Esophagus squamous epithelium (tissue), 5 donors: ENCODE data around the gene RARA. TPM values are rescaled to one million over a fixed set of nuclear protein-coding genes. Genes with fewer than 3 reads are reported as not detected.

Source experiments
- DNase-seq: peaks from one replicate; lab custom pipeline; 2025; lab: John Stamatoyannopoulos, UW
- H3K27ac ChIP-seq, 4 donors: fragments of 200-600 bp; sonication (generic); one replicate each; pipeline ENCODE4 v1.5.1; 2016 to 2019; ENCODE audit warnings: mild to moderate bottlenecking in 1 of 4
- H3K27me3 ChIP-seq, 4 donors: fragments of 200-600 bp; sonication (generic); 1 replicate in 3 of 4; 2 replicates in 1 of 4; pipeline versions ENCODE4 v1.5.1 to v1.6.0; 2017 to 2021; ENCODE audit warnings: antibody characterized with exemption in 1 of 4
- H3K36me3 ChIP-seq, 3 donors: fragments of 200-600 bp; sonication (generic); one replicate each; pipeline ENCODE4 v1.5.1; 2016 to 2019
- H3K4me1 ChIP-seq, 3 donors: fragments of 200-600 bp; sonication (generic); one replicate each; pipeline ENCODE4 v1.5.1; 2017 to 2019
- H3K4me3 ChIP-seq, 4 donors: fragments of 200-600 bp; sonication (generic); 1 replicate in 3 of 4; 2 replicates in 1 of 4; pipeline ENCODE4 v1.5.1; 2016 to 2019; ENCODE audit warnings: mild to moderate bottlenecking in 2 of 4, moderate library complexity in 1 of 4
- H3K9me3 ChIP-seq, 3 donors: fragments of 200-600 bp; sonication (generic); one replicate each; pipeline ENCODE4 v1.5.1; 2016 to 2019
- POLR2A ChIP-seq, 4 donors: fragments of 450-650 bp; IDR thresholded peaks; one replicate each; pipeline ENCODE4 v1.6.1; 2017; ENCODE audit warnings: antibody characterized with exemption in 4 of 4, mild to moderate bottlenecking in 4 of 4, moderate library complexity in 3 of 4
- WGBS, 2 donors: methylation state at CpG; one replicate each; pipeline ENCODE4 v1.1.5; 2018; 5-methylcytosine and 5-hydroxymethylcytosine counted together
- intact Hi-C: fragments of 100-400 bp; cut with DNase I; formaldehyde crosslinking; loops from one replicate; pipeline ENCODE4 v1.15.0; 2022
- total RNA-seq, 4 donors: library from RNA; depleted of rRNA; stranded (reverse); fragments of >200 nt; gene quantifications; one replicate each; pipeline ENCODE4 v1.1.0, GENCODE V29; 2016
- TF ChIP-seq, protein P1 (sequence below), 6 experiments: fragments of 450-650 bp in 4 of 6; fragments of 200-600 bp in 2 of 6; sonication (generic) in 2 of 6; IDR thresholded peaks; one replicate each; pipeline ENCODE4 v1.5.1; 2016 to 2019; ENCODE audit warnings: antibody characterized with exemption in 6 of 6, mild to moderate bottlenecking in 4 of 6, moderate library complexity in 4 of 6
- donor health status: DM: yes; HTN: yes; CAD: no.

Gene RARA
- total RNA-seq, 4 donors from 2014 or later: 6.7 to 14.2 (median 10.8) TPM

DNA sequence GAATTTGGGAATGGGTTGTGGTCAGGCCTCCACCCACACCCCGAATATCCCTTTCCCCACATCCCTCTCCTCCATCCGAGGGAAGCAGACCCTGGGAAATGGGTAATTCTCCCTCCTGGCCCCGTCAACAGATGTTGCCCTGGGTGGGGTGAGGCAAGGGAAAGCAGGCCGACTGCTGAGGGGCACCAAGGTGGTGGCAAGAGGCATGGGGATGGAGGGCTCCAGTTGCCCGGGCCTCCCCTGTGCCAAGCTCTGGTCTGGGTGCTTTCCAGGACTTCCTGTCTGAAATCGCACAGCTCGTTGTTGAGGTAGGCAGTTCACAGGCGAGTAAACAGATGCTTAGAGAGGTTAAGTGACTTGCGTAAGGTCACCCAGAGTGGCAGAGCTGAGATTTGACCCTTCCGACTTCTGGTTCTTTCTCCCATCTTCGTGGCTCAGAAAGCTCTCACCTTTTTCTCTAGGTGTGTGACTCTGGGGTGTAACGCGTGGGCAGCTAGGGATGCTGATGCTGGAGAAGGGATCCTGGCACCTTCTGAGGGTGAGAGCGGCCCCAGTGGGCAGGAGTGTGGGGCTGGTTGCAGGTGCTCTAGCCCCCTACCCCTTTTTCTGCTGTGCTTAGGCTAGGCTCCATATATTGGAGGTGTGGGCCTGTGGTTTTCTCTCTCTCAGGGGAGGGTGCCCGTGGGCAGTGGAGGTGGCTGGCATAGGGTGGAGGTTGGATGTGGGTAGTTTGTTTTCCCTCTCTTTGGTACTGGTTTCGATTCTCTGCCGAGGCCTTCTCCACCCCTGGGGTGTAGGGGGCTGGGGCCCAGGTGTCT is 17.2 kb downstream of the RARA start:
- Histone ChIP-seq H3K27me3 (no peaks in the 10 kb centered on the region), H3K4me3 (peak overlapping the region in 1 of 4 donors; percentile 2), H3K4me1 (peaks cover 81 to 100% (median 95%) of the 10 kb centered on the region in 3 donors), H3K27ac (peak overlapping the region; percentile 2 to 94 (median 90)), H3K36me3 (peaks cover 0 to 4% (median 0%) of the 10 kb centered on the region in 3 donors), H3K9me3 (no peaks in the 10 kb centered on the region)
- no peak for DNase-seq
- intact Hi-C loops: no loop called here
- TF ChIP-seq POLR2A (IDR thresholded peaks at IDR 0.05): no peak
- 53 to 60% methylated on average over 7 to 17 of the region's 17 CpGs for WGBS, 2 donors

DNA sequence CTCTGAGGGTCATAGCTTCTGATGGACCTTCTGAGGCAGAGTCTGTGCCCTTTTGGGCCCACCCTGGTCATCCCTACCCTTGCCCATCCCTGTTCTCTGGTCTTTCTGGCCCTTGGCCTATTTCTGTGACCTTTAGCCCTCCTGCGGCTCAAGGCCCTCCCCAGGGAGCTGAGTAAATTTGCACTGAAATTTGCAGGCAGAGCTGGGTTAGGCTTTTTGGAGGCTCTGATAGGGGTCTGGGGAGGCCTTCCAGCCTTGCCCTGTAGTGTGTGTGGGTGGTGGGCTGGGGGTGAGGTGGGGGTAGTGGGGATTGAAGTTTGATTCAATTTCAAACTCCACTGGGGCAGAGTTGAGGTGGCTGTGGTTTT is 17.8 kb downstream of the RARA start:
- H3K27ac ChIP-seq: peak overlapping the region; percentile 2 to 94 (median 90)
- DNase-seq: no peak
- H3K4me3 ChIP-seq: peak overlapping the region in 1 of 4 donors; percentile 2
- H3K4me1 ChIP-seq: peaks cover 81 to 100% (median 95%) of the 10 kb centered on the region in 3 donors
- H3K9me3 ChIP-seq: no peaks in the 10 kb centered on the region
- 83% methylated on average over 1 of the region's 1 CpG for WGBS, 2 donors
- intact Hi-C loops: no loop called here
- TF ChIP-seq POLR2A (IDR thresholded peaks at IDR 0.05): no peak
- TF ChIP-seq, protein P1, sequence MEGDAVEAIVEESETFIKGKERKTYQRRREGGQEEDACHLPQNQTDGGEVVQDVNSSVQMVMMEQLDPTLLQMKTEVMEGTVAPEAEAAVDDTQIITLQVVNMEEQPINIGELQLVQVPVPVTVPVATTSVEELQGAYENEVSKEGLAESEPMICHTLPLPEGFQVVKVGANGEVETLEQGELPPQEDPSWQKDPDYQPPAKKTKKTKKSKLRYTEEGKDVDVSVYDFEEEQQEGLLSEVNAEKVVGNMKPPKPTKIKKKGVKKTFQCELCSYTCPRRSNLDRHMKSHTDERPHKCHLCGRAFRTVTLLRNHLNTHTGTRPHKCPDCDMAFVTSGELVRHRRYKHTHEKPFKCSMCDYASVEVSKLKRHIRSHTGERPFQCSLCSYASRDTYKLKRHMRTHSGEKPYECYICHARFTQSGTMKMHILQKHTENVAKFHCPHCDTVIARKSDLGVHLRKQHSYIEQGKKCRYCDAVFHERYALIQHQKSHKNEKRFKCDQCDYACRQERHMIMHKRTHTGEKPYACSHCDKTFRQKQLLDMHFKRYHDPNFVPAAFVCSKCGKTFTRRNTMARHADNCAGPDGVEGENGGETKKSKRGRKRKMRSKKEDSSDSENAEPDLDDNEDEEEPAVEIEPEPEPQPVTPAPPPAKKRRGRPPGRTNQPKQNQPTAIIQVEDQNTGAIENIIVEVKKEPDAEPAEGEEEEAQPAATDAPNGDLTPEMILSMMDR (IDR thresholded peaks at IDR 0.05): no peak
- H3K27me3 ChIP-seq: no peaks in the 10 kb centered on the region
- H3K36me3 ChIP-seq: peaks cover 0 to 10% (median 0%) of the 10 kb centered on the region in 3 donors

DNA sequence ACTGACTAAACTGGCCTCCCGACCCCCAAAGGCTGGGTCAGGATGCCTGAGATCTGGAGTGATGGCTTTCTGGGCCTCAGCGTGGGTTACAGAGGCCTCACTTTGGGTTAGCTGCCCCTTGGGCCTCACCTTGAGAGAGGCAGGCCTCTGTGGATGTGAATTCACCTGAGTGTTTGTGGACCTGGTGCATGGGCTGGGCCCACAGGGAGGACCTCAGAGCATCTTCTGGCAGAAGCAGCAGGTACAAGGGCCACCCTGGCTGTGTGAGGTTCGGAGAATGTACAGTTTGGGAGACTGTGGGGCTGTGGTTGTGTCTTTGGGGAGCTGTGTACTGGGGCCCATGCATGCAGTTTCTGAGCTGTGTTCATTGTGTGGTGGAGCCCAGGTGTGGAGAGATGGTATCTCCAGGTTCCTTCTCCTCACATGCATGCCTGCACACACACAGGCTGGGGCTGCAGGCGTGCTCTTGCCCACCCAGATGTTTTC is 18.3 kb downstream of the RARA start:
- H3K27ac ChIP-seq: peak overlapping the region; percentile 2 to 94 (median 90)
- intact Hi-C loops: no loop called here
- TF ChIP-seq, protein P1 (IDR thresholded peaks at IDR 0.05): no peak
- no peak for TF ChIP-seq POLR2A (IDR thresholded peaks at IDR 0.05)
- H3K9me3 ChIP-seq: no peaks in the 10 kb centered on the region
- H3K36me3 ChIP-seq: peaks cover 0 to 11% (median 0%) of the 10 kb centered on the region in 3 donors
- H3K27me3 ChIP-seq: no peaks in the 10 kb centered on the region
- no peak for DNase-seq
- H3K4me3 ChIP-seq: peak overlapping the region in 1 of 4 donors; percentile 2
- peaks cover 81 to 100% (median 95%) of the 10 kb centered on the region in 3 donors for H3K4me1 ChIP-seq
- WGBS, 2 donors: 53 to 66% methylated on average over 3 of the region's 4 CpGs

DNA sequence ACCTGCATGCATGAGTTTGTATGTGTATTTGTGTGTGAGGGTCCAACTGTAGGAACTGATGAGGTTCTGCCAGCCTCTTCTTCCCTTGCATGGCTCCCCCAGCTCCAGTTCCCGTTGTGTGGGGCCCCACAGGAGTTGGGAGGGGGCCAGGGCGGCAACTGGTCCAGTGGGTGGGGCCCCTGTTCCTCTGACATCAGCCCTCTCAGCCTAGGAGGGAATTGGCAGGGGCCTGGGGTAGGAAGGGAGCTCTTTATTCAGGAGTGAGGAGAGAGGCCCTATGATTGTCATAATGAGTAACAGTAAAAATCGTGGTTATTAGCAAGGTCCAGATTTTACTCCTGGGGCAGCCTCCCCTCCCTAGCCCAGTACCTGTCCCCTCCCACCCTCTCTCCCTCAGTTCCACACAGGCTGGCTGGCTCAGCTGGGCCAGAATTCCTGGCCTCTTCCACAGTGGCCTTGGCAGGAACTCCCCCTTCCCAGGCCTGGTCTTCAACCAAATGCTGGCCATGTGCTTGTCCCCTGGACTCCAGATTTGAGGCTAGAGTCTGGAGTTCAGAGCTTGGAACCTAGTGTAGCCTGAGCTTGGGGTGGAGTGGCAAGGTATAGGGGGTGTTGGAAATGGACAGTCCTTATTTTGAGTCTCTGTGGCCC is 18.9 kb downstream of the RARA start:
- intact Hi-C loops: no loop called here
- H3K27ac ChIP-seq: peak overlapping the region in 3 of 4 donors; percentile 70 to 94 (median 91)
- WGBS, 2 donors: 0 to 7% methylated on average over 1 to 2 of the region's 3 CpGs

DNA sequence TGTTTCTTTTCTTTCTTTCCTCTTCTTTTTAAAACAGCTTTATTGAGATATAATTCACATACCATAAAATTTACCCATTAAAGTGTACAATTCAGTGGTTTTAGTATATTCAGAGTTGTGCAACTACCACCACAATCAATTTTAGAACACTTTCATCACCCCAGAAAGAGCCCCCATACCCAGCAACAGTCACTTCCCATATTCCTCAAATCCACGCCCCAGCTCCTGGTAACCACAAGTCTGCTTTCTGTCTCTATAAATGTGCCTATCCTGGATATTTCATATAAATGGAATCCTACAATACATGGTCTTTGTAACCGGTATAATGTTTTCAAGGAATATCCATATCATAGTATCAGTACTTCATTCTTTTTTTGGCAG is 19.4 kb downstream of the RARA start:
- TF ChIP-seq, protein P1 (IDR thresholded peaks at IDR 0.05): no peak
- no peak for TF ChIP-seq POLR2A (IDR thresholded peaks at IDR 0.05)
- no peak for DNase-seq
- 78 to 94% methylated on average over 2 of the region's 2 CpGs for WGBS, 2 donors
- peaks cover 0 to 11% (median 0%) of the 10 kb centered on the region in 3 donors for H3K36me3 ChIP-seq
- H3K4me3 ChIP-seq: no peak overlapping the region
- H3K4me1 ChIP-seq: peaks cover 79 to 100% (median 95%) of the 10 kb centered on the region in 3 donors
- intact Hi-C loops: no loop called here
- no peaks in the 10 kb centered on the region for H3K27me3 ChIP-seq
- H3K27ac ChIP-seq: peak overlapping the region in 3 of 4 donors; percentile 70 to 94 (median 91)
- H3K9me3 ChIP-seq: no peaks in the 10 kb centered on the region

More for the DNA sequence above, 18.9 kb downstream of the RARA start:
- no peaks in the 10 kb centered on the region for H3K9me3 ChIP-seq
- TF ChIP-seq, protein P1 (IDR thresholded peaks at IDR 0.05): no peak
- TF ChIP-seq POLR2A (IDR thresholded peaks at IDR 0.05): no peak
- DNase-seq: no peak
- H3K27me3 ChIP-seq: no peaks in the 10 kb centered on the region
- H3K4me1 ChIP-seq: peaks cover 81 to 100% (median 95%) of the 10 kb centered on the region in 3 donors
- peaks cover 0 to 11% (median 0%) of the 10 kb centered on the region in 3 donors for H3K36me3 ChIP-seq
- no peak overlapping the region for H3K4me3 ChIP-seq
